Measurements from ENCODE around the gene MAML2. TPM values are rescaled to one million over a fixed set of nuclear protein-coding genes. Genes with fewer than 3 reads are reported as not detected.

The MAML2 gene
- total RNA-seq, 1 experiment from 2014 or later = 0.11 TPM

DNA sequence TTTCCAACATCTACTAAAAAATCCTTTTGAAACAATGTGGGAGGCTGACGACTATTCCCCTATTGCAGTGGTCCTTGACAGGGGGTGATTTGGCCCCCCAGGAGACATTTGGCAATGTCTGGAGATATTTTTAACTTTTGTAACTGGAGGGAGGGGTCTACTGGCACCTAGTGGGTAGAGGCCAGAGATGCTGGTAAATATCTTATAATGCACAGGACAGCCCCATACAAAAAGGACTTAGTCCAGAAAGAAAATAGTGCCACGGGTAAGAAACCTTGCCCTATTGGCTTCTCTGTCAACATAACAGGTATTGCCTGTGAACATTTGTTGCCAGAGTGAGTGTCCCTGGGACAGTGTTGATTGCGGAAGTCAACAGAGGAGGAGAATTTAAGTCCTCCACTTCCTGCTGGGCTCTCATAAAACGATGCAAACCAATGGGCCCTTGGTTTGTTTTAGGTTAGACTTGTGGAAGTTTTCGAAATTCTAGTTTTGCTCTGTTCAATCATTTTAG is 101.6 kb downstream of the MAML2 start:
- DNase-seq = no peak
- H3K4me1 ChIP-seq (ENCODE audit: low read length) = peaks cover 7% of the 10 kb centered on the region

GRCh38 chr11:96238563-96239135 is 104.3 kb downstream of the MAML2 start:
- DNase-seq = no peak
- Histone ChIP-seq H4K20me1 (ENCODE audit: insufficient read depth, low read depth, low read length) (no peaks in the 10 kb centered on the region), H3K9me3 (ENCODE audit: low read length) (no peaks in the 10 kb centered on the region), H3K36me3 (ENCODE audit: insufficient read depth, low read length) (no peaks in the 10 kb centered on the region), H3K4me1 (ENCODE audit: low read length) (peaks cover 7% of the 10 kb centered on the region), H3K9ac (ENCODE audit: low read length) (no peak overlapping the region), H3K4me3 (ENCODE audit: low read length) (no peak overlapping the region), H3K9me2 (replicated peaks; ENCODE audit: insufficient read depth, low read length) (no peaks in the 10 kb centered on the region), H2AFZ (ENCODE audit: low read length) (no peak overlapping the region), H3K27me3 (ENCODE audit: low read length) (no peaks in the 10 kb centered on the region), H3K4me2 (ENCODE audit: low read depth, low read length, poor library complexity, severe bottlenecking) (no peak overlapping the region), H3K79me2 (ENCODE audit: low read length) (no peaks in the 10 kb centered on the region), H3K27ac (ENCODE audit: low read length) (no peak overlapping the region)

More for the DNA sequence above, 101.6 kb downstream of the MAML2 start:
- no peaks in the 10 kb centered on the region for H3K79me2 ChIP-seq (ENCODE audit: low read length)
- no peaks in the 10 kb centered on the region for H3K36me3 ChIP-seq (ENCODE audit: insufficient read depth, low read length)
- no peak overlapping the region for H3K9ac ChIP-seq (ENCODE audit: low read length)
- H3K27ac ChIP-seq (ENCODE audit: low read length) = no peak overlapping the region
- H3K27me3 ChIP-seq (ENCODE audit: low read length) = no peaks in the 10 kb centered on the region
- no peak overlapping the region for H2AFZ ChIP-seq (ENCODE audit: low read length)
- H3K9me3 ChIP-seq (ENCODE audit: low read length) = no peaks in the 10 kb centered on the region
- H3K9me2 ChIP-seq (replicated peaks; ENCODE audit: insufficient read depth, low read length) = no peaks in the 10 kb centered on the region
- H3K4me2 ChIP-seq (ENCODE audit: low read depth, low read length, poor library complexity, severe bottlenecking) = no peak overlapping the region
- no peak overlapping the region for H3K4me3 ChIP-seq (ENCODE audit: low read length)
- no peaks in the 10 kb centered on the region for H4K20me1 ChIP-seq (ENCODE audit: insufficient read depth, low read depth, low read length)

GRCh38 chr11:96237766-96238266 is 105.2 kb downstream of the MAML2 start:
- Histone ChIP-seq H3K9me2 (replicated peaks; ENCODE audit: insufficient read depth, low read length) (no peaks in the 10 kb centered on the region), H3K4me2 (ENCODE audit: low read depth, low read length, poor library complexity, severe bottlenecking) (no peak overlapping the region), H3K4me3 (ENCODE audit: low read length) (no peak overlapping the region), H3K9ac (ENCODE audit: low read length) (no peak overlapping the region), H3K79me2 (ENCODE audit: low read length) (no peaks in the 10 kb centered on the region), H3K9me3 (ENCODE audit: low read length) (no peaks in the 10 kb centered on the region), H3K36me3 (ENCODE audit: insufficient read depth, low read length) (no peaks in the 10 kb centered on the region), H3K27me3 (ENCODE audit: low read length) (no peaks in the 10 kb centered on the region), H3K27ac (ENCODE audit: low read length) (no peak overlapping the region), H2AFZ (ENCODE audit: low read length) (no peak overlapping the region), H3K4me1 (ENCODE audit: low read length) (peaks cover 1% of the 10 kb centered on the region; the same call in 1 of the 2 replicates), H4K20me1 (ENCODE audit: insufficient read depth, low read depth, low read length) (no peaks in the 10 kb centered on the region)
- DNase-seq = no peak

GRCh38 chr11:96235751-96236150 is 107.2 kb downstream of the MAML2 start:
- Histone ChIP-seq H4K20me1 (ENCODE audit: insufficient read depth, low read depth, low read length) (no peaks in the 10 kb centered on the region), H3K9ac (ENCODE audit: low read length) (no peak overlapping the region), H3K27ac (ENCODE audit: low read length) (no peak overlapping the region), H3K4me3 (ENCODE audit: low read length) (no peak overlapping the region), H3K79me2 (ENCODE audit: low read length) (no peaks in the 10 kb centered on the region), H3K4me1 (ENCODE audit: low read length) (no peaks in the 10 kb centered on the region), H3K36me3 (ENCODE audit: insufficient read depth, low read length) (no peaks in the 10 kb centered on the region), H2AFZ (ENCODE audit: low read length) (no peak overlapping the region), H3K9me2 (replicated peaks; ENCODE audit: insufficient read depth, low read length) (no peaks in the 10 kb centered on the region), H3K9me3 (ENCODE audit: low read length) (no peaks in the 10 kb centered on the region), H3K4me2 (ENCODE audit: low read depth, low read length, poor library complexity, severe bottlenecking) (no peak overlapping the region), H3K27me3 (ENCODE audit: low read length) (no peaks in the 10 kb centered on the region)
- DNase-seq = no peak

DNA sequence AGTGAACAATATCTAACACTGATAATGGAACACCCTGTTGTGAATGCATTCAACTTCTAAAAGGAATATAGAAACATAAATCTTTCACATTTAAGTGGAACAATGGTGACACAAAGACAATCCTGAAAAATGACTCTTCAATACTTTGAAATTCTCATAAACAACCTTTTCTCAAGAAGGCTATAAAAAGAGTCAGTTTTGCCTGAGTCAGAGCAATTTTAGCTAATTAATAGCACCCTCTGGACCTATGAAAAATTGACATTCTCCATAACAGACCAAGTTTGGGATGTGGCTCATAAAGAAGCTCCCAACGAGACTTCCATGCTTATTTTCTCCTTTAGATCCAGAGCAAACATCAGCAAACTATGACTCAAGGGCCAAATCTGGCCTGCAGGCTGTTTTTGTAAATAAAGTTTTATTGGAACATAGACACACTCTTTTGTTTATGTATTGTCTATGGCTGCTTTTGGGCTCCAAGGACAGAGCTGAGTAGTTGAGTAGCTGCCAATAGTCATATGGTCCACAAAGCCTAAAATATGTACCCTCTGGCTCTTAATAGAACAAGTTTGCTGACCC is 108.0 kb downstream of the MAML2 start:
- Histone ChIP-seq H3K4me2 (ENCODE audit: low read depth, low read length, poor library complexity, severe bottlenecking) (no peak overlapping the region), H3K9me2 (replicated peaks; ENCODE audit: insufficient read depth, low read length) (no peaks in the 10 kb centered on the region)

DNA sequence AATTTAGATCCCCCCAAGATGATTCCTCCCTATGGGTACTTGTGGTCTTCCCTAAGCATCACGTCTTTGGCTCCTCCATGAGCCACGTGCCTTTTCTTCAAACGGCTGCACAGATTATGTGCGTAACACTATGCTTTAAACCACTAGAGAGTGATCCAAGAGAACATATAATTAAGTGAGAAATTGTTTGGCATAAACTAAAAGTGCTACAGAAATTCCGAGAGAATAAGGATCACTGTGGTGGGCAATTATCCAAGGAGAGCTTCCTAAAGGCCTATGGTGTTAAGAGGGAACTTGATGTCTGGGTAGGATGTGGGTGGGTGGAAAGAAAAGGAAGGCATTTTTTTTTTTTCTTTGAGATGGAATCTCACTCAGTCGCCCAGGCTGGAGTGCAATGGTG is 110.9 kb downstream of the MAML2 start:
- no peaks in the 10 kb centered on the region for H3K9me3 ChIP-seq (ENCODE audit: low read length)
- no peaks in the 10 kb centered on the region for H3K36me3 ChIP-seq (ENCODE audit: insufficient read depth, low read length)
- H3K27me3 ChIP-seq (ENCODE audit: low read length) = no peaks in the 10 kb centered on the region
- no peak overlapping the region for H3K9ac ChIP-seq (ENCODE audit: low read length)
- no peaks in the 10 kb centered on the region for H3K4me1 ChIP-seq (ENCODE audit: low read length)
- H4K20me1 ChIP-seq (ENCODE audit: insufficient read depth, low read depth, low read length) = no peaks in the 10 kb centered on the region
- H3K79me2 ChIP-seq (ENCODE audit: low read length) = no peaks in the 10 kb centered on the region
- no peak overlapping the region for H3K4me2 ChIP-seq (ENCODE audit: low read depth, low read length, poor library complexity, severe bottlenecking)
- H3K4me3 ChIP-seq (ENCODE audit: low read length) = no peak overlapping the region
- no peak overlapping the region for H2AFZ ChIP-seq (ENCODE audit: low read length)
- no peak overlapping the region for H3K27ac ChIP-seq (ENCODE audit: low read length)
- H3K9me2 ChIP-seq (replicated peaks; ENCODE audit: insufficient read depth, low read length) = no peaks in the 10 kb centered on the region
- DNase-seq = no peak

More for the DNA sequence above, 108.0 kb downstream of the MAML2 start:
- Histone ChIP-seq H3K27ac (ENCODE audit: low read length) (no peak overlapping the region), H3K79me2 (ENCODE audit: low read length) (no peaks in the 10 kb centered on the region), H3K9ac (ENCODE audit: low read length) (no peak overlapping the region), H4K20me1 (ENCODE audit: insufficient read depth, low read depth, low read length) (no peaks in the 10 kb centered on the region), H3K4me1 (ENCODE audit: low read length) (no peaks in the 10 kb centered on the region), H3K36me3 (ENCODE audit: insufficient read depth, low read length) (no peaks in the 10 kb centered on the region), H3K9me3 (ENCODE audit: low read length) (no peaks in the 10 kb centered on the region), H3K27me3 (ENCODE audit: low read length) (no peaks in the 10 kb centered on the region), H2AFZ (ENCODE audit: low read length) (no peak overlapping the region), H3K4me3 (ENCODE audit: low read length) (no peak overlapping the region)
- DNase-seq = no peak

GRCh38 chr11:96230686-96231085 is 112.3 kb downstream of the MAML2 start:
- no peaks in the 10 kb centered on the region for H3K4me1 ChIP-seq (ENCODE audit: low read length)
- H3K9ac ChIP-seq (ENCODE audit: low read length) = no peak overlapping the region
- H3K9me3 ChIP-seq (ENCODE audit: low read length) = no peaks in the 10 kb centered on the region
- H3K79me2 ChIP-seq (ENCODE audit: low read length) = no peaks in the 10 kb centered on the region
- H3K27ac ChIP-seq (ENCODE audit: low read length) = no peak overlapping the region
- no peaks in the 10 kb centered on the region for H4K20me1 ChIP-seq (ENCODE audit: insufficient read depth, low read depth, low read length)
- H3K36me3 ChIP-seq (ENCODE audit: insufficient read depth, low read length) = no peaks in the 10 kb centered on the region
- H3K9me2 ChIP-seq (replicated peaks; ENCODE audit: insufficient read depth, low read length) = no peaks in the 10 kb centered on the region
- H3K4me3 ChIP-seq (ENCODE audit: low read length) = no peak overlapping the region
- H3K4me2 ChIP-seq (ENCODE audit: low read depth, low read length, poor library complexity, severe bottlenecking) = no peak overlapping the region
- no peak for DNase-seq
- H2AFZ ChIP-seq (ENCODE audit: low read length) = 0 out of 2 replicates have a peak overlapping the region, but pooled peaks have one; percentile 8
- H3K27me3 ChIP-seq (ENCODE audit: low read length) = no peaks in the 10 kb centered on the region

DNA sequence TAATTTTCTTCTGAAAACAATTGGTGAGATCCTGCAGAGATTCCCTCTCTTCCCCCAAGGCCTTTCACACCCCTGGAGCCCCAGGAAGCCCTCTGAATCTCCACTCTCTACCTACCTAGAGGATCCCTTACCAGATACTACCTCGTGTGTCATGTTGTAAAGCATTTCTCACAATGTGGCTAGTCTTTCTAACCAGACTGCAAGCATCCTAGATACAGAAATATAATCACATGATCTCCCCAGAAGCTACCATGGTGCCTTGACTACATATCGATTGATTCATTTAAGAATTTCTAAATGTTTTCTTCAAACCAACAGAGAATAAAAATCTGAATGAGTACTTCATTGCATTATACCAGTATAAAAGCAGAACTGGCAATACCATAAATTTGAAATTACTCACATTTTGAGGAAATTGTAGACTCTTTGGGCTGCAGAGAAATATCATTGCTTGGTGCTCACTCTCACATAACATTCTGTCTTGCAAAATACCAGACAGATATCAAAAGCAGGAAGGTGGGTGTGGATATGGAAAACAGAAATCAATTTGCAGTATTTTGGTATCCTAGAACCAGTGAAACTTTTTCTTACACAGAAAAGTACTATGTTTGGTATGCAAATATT is 113.5 kb downstream of the MAML2 start:
- H3K79me2 ChIP-seq (ENCODE audit: low read length) = no peaks in the 10 kb centered on the region
- H3K9ac ChIP-seq (ENCODE audit: low read length) = no peak overlapping the region
- H3K4me3 ChIP-seq (ENCODE audit: low read length) = no peak overlapping the region

More for the DNA sequence above, 113.5 kb downstream of the MAML2 start:
- Histone ChIP-seq H3K4me2 (ENCODE audit: low read depth, low read length, poor library complexity, severe bottlenecking) (no peak overlapping the region), H3K36me3 (ENCODE audit: insufficient read depth, low read length) (no peaks in the 10 kb centered on the region), H2AFZ (ENCODE audit: low read length) (no peak overlapping the region), H3K27me3 (ENCODE audit: low read length) (no peaks in the 10 kb centered on the region), H3K9me2 (replicated peaks; ENCODE audit: insufficient read depth, low read length) (no peaks in the 10 kb centered on the region), H3K27ac (ENCODE audit: low read length) (no peak overlapping the region), H4K20me1 (ENCODE audit: insufficient read depth, low read depth, low read length) (no peaks in the 10 kb centered on the region), H3K4me1 (ENCODE audit: low read length) (no peaks in the 10 kb centered on the region), H3K9me3 (ENCODE audit: low read length) (no peaks in the 10 kb centered on the region)
- no peak for DNase-seq

Data from Karpas-422 (cell line).